Neuronal stem cell (in vitro differentiated cells): ENCODE data around the gene LRRC23. TPM values are rescaled to one million over a fixed set of nuclear protein-coding genes. Genes with fewer than 3 reads are reported as not detected.
A peak's percentile ranks its signal among the peaks of the same experiment; 100 is the strongest.

Experiments used
- DNase-seq: peaks from one replicate; pipeline ENCODE4 v3.0.0-alpha.2; 2013; ENCODE audit warnings: low spot score
- H2AFZ ChIP-seq: one replicate; pipeline ENCODE4 v1.6.1; 2013; ENCODE audit warnings: mild to moderate bottlenecking, low read length, inconsistent platforms
- H2AK5ac ChIP-seq: 2 replicates; pipeline ENCODE4 v1.6.1; 2013; ENCODE audit warnings: low read depth, mild to moderate bottlenecking, inconsistent platforms, low read length, moderate library complexity, mixed read lengths
- H2BK120ac ChIP-seq: 2 replicates; pipeline ENCODE4 v1.6.1; 2013; ENCODE audit warnings: low read depth, mild to moderate bottlenecking, inconsistent platforms, low read length, moderate library complexity, mixed read lengths
- H2BK12ac ChIP-seq: one replicate; pipeline ENCODE4 v1.6.1; 2013; ENCODE audit warnings: low read length, inconsistent platforms
- H2BK15ac ChIP-seq: 2 replicates; pipeline ENCODE4 v1.6.1; 2013; ENCODE audit warnings: mild to moderate bottlenecking, low read length, inconsistent platforms, mixed read lengths
- H2BK5ac ChIP-seq: one replicate; pipeline ENCODE4 v1.6.1; 2013; ENCODE audit warnings: inconsistent platforms, mild to moderate bottlenecking, low read length, moderate library complexity
- H3K14ac ChIP-seq: one replicate; pipeline ENCODE4 v1.6.1; 2013; ENCODE audit warnings: low read length, inconsistent platforms
- H3K18ac ChIP-seq: 2 replicates; pipeline ENCODE4 v1.6.1; 2013; ENCODE audit warnings: low read length, inconsistent platforms
- H3K23ac ChIP-seq: 2 replicates; pipeline ENCODE4 v1.6.1; 2013; ENCODE audit warnings: low read depth, mild to moderate bottlenecking, mixed read lengths, low read length, inconsistent platforms; ENCODE audit not compliant: poor library complexity
- H3K27ac ChIP-seq: replicated peaks from 3 replicates; pipeline ENCODE4 v1.5.1; 2013; ENCODE audit warnings: low read length, inconsistent platforms
- H3K27me3 ChIP-seq, 3 experiments: 2 replicates each; pipeline ENCODE4 v1.6.1; 2013; ENCODE audit warnings: low read length in 3 of 3, mild to moderate bottlenecking in 2 of 3, inconsistent platforms in 1 of 3, low read depth in 1 of 3, mixed read lengths in 1 of 3, moderate library complexity in 1 of 3; ENCODE audit not compliant: control insufficient read depth in 3 of 3, insufficient read depth in 3 of 3
- H3K36me3 ChIP-seq, 2 donors: replicated peaks in 1 of 2; 2 replicates each; pipeline ENCODE4 v1.6.1; 2013; ENCODE audit warnings: low read length in 2 of 2; ENCODE audit not compliant: control insufficient read depth in 2 of 2, insufficient read depth in 2 of 2
- H3K4ac ChIP-seq: 2 replicates; pipeline ENCODE4 v1.6.1; 2013; ENCODE audit warnings: inconsistent platforms, mild to moderate bottlenecking, low read length, moderate library complexity
- H3K4me1 ChIP-seq, 2 donors: 1 replicate in 1 of 2; 2 replicates in 1 of 2; pipeline ENCODE4 v1.6.1; 2013; ENCODE audit warnings: low read length in 2 of 2, low read depth in 1 of 2; ENCODE audit not compliant: control insufficient read depth in 2 of 2, insufficient read depth in 1 of 2
- H3K4me2 ChIP-seq: one replicate; pipeline ENCODE4 v1.6.1; 2013; ENCODE audit warnings: mild to moderate bottlenecking, low read length, inconsistent platforms; ENCODE audit not compliant: insufficient read depth, poor library complexity, severe bottlenecking
- H3K4me3 ChIP-seq, 2 donors: 2 replicates each; pipeline ENCODE4 v1.5.1; 2013; ENCODE audit warnings: low read length in 2 of 2, mild to moderate bottlenecking in 2 of 2, inconsistent platforms in 1 of 2, moderate library complexity in 1 of 2
- H3K79me1 ChIP-seq: one replicate; pipeline ENCODE4 v1.6.1; 2013; ENCODE audit warnings: low read depth, mild to moderate bottlenecking, inconsistent platforms, low read length, moderate library complexity
- H3K9ac ChIP-seq: one replicate; pipeline ENCODE4 v1.6.1; 2013; ENCODE audit warnings: mild to moderate bottlenecking, low read depth, low read length, inconsistent platforms; ENCODE audit not compliant: poor library complexity
- H3K9me3 ChIP-seq, 2 donors: replicated peaks in 1 of 2; 2 replicates each; pipeline versions ENCODE3 to v1.6.1; 2013; ENCODE audit warnings: low read length in 2 of 2, mild to moderate bottlenecking in 2 of 2, inconsistent platforms in 1 of 2, low read depth in 1 of 2, mixed read lengths in 1 of 2, moderate library complexity in 1 of 2; ENCODE audit not compliant: control insufficient read depth in 2 of 2, insufficient read depth in 1 of 2
- H4K8ac ChIP-seq: one replicate; pipeline ENCODE4 v1.6.1; 2013; ENCODE audit warnings: low read depth, mild to moderate bottlenecking, inconsistent platforms, low read length, moderate library complexity
- H4K91ac ChIP-seq: one replicate; pipeline ENCODE4 v1.6.1; 2013; ENCODE audit warnings: low read length, low read depth, mild to moderate bottlenecking, inconsistent platforms; ENCODE audit not compliant: poor library complexity
- WGBS, 2 donors: extraction: QIAGEN DNeasy Blood & Tissue Kit; methylation state at CpG; one replicate each; pipeline ENCODE4 v1.1.7; 2013; ENCODE audit warnings: missing lambda C conversion rate in 2 of 2, mixed read lengths in 1 of 2; ENCODE audit not compliant: insufficient read length in 2 of 2, insufficient replicate concordance in 1 of 2; ENCODE audit errors: extremely low coverage in 2 of 2; 5-methylcytosine and 5-hydroxymethylcytosine counted together
- small RNA-seq: library from polyadenylated mRNA; stranded (forward); fragments of <200 nt; extraction: miRNeasy Mini kit (QIAGEN cat#:217004); gene quantifications from one replicate; pipeline ENCODE3, GENCODE V24; 2013; ENCODE audit not compliant: insufficient read depth

The LRRC23 gene

DNA sequence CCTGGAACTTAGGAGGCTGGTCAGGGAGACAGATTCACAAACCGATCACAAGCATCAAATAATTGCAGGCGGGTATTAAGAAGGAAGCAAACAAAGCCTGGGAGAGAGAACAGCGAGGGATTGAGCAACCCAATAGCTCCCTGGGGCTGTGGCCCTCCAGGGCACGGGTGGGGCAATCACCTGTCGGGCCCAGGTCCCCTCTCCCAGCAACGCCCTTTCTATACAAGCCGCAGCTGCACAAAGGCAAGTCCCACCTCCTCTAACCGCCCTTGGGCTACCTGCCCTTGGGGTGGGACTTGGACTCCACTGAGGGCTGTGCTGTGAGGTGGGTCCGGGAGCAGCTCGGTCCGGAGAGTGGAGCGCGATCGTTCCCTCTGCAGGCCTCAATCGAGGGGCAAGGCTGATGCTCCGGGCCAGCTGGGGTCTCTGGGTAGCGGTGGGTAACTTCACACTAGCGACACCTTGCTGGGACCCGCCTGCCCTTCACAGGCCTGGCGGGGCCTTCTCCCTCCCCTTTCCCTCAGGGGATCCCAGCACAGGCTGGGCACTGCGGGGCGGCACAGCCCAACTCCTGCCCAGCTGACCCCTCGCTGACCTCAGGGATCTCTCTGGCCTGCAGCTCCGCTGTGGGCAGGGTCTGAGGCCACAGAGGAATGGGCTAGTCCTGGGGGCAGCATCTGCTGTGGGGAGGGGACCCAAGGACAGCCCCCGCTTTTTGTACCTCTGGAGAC lies 57.8 kb downstream of the LRRC23 start:
- H3K23ac ChIP-seq, result peak overlapping the region; percentile 70
- H2BK5ac ChIP-seq, result peak overlapping the region; percentile 67
- H3K18ac ChIP-seq, result peak overlapping the region; percentile 99
- H3K79me1 ChIP-seq, result no peaks in the 10 kb centered on the region
- peak overlapping the region; percentile 98 for H2BK15ac ChIP-seq
- H3K14ac ChIP-seq, result peak overlapping the region; percentile 78
- WGBS, 2 donors, result no CpG with 5 or more reads among the region's 25 CpGs
- H2BK120ac ChIP-seq, result peak overlapping the region; percentile 83
- H4K8ac ChIP-seq, result peak overlapping the region; percentile 52
- H3K9me3 ChIP-seq, result no peaks in the 10 kb centered on the region
- H2AFZ ChIP-seq, result peak overlapping the region; percentile 86
- peak overlapping the region; percentile 79 for H4K91ac ChIP-seq
- H2BK12ac ChIP-seq, result peak overlapping the region; percentile 90
- H2AK5ac ChIP-seq, result peak overlapping the region; percentile 98
- H3K27ac ChIP-seq, result peak overlapping the region; percentile 47
- H3K4ac ChIP-seq, result peak overlapping the region; percentile 77
- DNase-seq, result no peak
- H3K36me3 ChIP-seq, result peaks cover 15 to 34% of the 10 kb centered on the region in 2 donors
- H3K9ac ChIP-seq, result peak overlapping the region; percentile 56
- H3K4me1 ChIP-seq, result peaks cover 15 to 23% of the 10 kb centered on the region in 2 donors
- H3K4me2 ChIP-seq, result no peak overlapping the region
- no peaks in the 10 kb centered on the region for H3K27me3 ChIP-seq
- peak overlapping the region in 1 of 2 donors; percentile 41 for H3K4me3 ChIP-seq

DNA sequence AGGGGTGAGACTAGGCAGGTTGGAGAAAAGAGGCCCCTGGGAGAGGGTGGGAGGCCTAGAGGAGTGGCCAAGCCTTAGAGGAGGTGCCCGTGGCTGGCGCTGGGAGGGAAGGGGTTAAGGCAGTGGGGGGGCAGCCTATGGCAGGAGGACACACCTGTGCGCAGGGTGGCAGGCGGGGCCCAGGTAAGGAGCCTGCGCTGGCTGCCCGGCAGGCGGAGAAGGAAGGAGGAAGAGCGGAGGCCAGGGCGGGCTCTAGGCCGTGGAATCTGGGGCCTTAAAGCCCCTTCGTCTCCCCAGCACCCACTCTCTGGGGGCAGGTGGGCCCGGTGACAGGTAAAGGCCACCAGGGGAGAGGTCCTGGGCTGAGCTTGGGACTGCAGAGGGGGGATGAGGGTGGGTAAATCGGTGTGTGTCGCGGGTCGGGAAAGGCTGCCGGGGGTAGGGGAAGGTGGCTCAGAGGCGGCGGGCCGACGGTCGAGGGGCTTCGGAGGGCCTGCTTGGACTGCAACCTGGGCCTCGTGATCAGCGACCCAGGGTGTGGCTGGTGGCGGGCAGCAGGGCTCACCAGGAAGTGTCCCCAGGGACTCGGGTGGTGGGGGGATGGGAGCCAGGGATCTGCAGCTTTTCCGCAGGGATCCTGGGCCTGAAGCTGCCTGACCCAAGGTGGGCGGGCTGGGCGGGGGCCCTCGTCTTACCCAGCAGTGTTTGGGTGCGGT lies 58.6 kb downstream of the LRRC23 start:
- H2BK120ac ChIP-seq, result peak overlapping the region; percentile 83
- no peak overlapping the region for H4K8ac ChIP-seq
- H3K27ac ChIP-seq, result no peak overlapping the region
- H2AK5ac ChIP-seq, result peak overlapping the region; percentile 98
- peak overlapping the region; percentile 60 for H3K14ac ChIP-seq
- H3K23ac ChIP-seq, result peak overlapping the region; percentile 70
- peaks cover 22 to 41% of the 10 kb centered on the region in 2 donors for H3K36me3 ChIP-seq
- DNase-seq, result no peak
- peak overlapping the region; percentile 77 for H3K4ac ChIP-seq
- no peaks in the 10 kb centered on the region for H3K27me3 ChIP-seq
- H3K18ac ChIP-seq, result peak overlapping the region; percentile 99
- peak overlapping the region; percentile 79 for H4K91ac ChIP-seq
- H3K79me1 ChIP-seq, result no peaks in the 10 kb centered on the region
- WGBS, 2 donors, result no CpG with 5 or more reads among the region's 32 CpGs
- no peaks in the 10 kb centered on the region for H3K9me3 ChIP-seq
- H2BK12ac ChIP-seq, result peak overlapping the region; percentile 90
- no peak overlapping the region for H3K4me2 ChIP-seq
- peak overlapping the region; percentile 98 for H2BK15ac ChIP-seq
- H3K4me3 ChIP-seq, result no peak overlapping the region
- peak overlapping the region; percentile 67 for H2BK5ac ChIP-seq
- H3K9ac ChIP-seq, result peak overlapping the region; percentile 31
- peak overlapping the region; percentile 86 for H2AFZ ChIP-seq
- H3K4me1 ChIP-seq, result peaks cover 15 to 23% of the 10 kb centered on the region in 2 donors

Small RNAs within 50 kb of the gene (small RNA-seq; reads per million reads assigned to genes)
- gene MIR141 (82.4 reads per million, percentile 96 among the genes with 10 or more reads in this experiment), gene MIR200C (49.3 reads per million, percentile 93 among the genes with 10 or more reads in this experiment), gene RNU7-1 (not detected)
